HCT116 (cell line): ENCODE results near the gene SYDE1. TPM values are rescaled to one million over a fixed set of nuclear protein-coding genes. Genes with fewer than 3 reads are reported as not detected.

Experiments
- ATAC-seq: fragments of 200-7000 bp; cut with Tn5 transposase; 2 replicates; pipeline ENCODE4 v1.9.1; 2020; ENCODE audit warnings: mild to moderate bottlenecking, moderate library complexity
- BruUV-seq: library from RNA; stranded (reverse); fragments of 400-500 nt; replicated peaks from 2 replicates; lab custom pipeline; 2021; lab: Mats Ljungman, UMichigan
- CTCF ChIA-PET: fragments of 300-600 bp; sonication (Branson Sonifier 250); formaldehyde crosslinking; loops from one replicate; lab custom pipeline; 2021; ENCODE audit warnings: antibody characterized with exemption; lab: Charles Lee
- POLR2A ChIA-PET: fragments of 300-600, 350-600 bp; sonication (Branson Sonifier 250); formaldehyde crosslinking; loops from one replicate; lab custom pipeline; 2021; ENCODE audit warnings: antibody characterized with exemption; lab: Charles Lee
- RAD21 ChIA-PET, 2 experiments: fragments of 300-600 bp; sonication (Branson Sonifier 250); formaldehyde crosslinking; loops; one replicate each; lab custom pipeline; 2023; ENCODE audit warnings: low total read pairs in 2 of 2; ENCODE audit not compliant: uncharacterized antibody in 2 of 2, unreplicated experiment in 2 of 2, low non-redundant PET in 1 of 2; lab: Charles Lee
- DNase-seq: peaks from one replicate; pipeline ENCODE4 v3.0.0-alpha.2; 2010; ENCODE audit warnings: low read depth, low spot score
- H2AFZ ChIP-seq: fragments of 200-600 bp; shearing (Covaris generic), sonication (generic); 2 replicates; pipeline ENCODE4 v1.6.1; 2017; ENCODE audit warnings: low read depth, mixed run types, mixed read lengths, antibody characterized with exemption, low read length; ENCODE audit not compliant: poor library complexity, severe bottlenecking
- H3K27ac ChIP-seq: 2 replicates; pipeline ENCODE4 v1.5.1; 2012; ENCODE audit warnings: low read depth, low read length
- H3K27me3 ChIP-seq: fragments of 200-600 bp; sonication (generic); 2 replicates; pipeline ENCODE4 v1.6.1; 2016; ENCODE audit warnings: mixed run types, low read length, mixed read lengths; ENCODE audit not compliant: insufficient read depth
- H3K36me3 ChIP-seq, 2 experiments: fragments of 200-500 bp in 1 of 2; fragments of 200-600 bp in 1 of 2; sonication (Bioruptor generic) in 1 of 2; sonication (generic) in 1 of 2; 2 replicates each; pipeline versions ENCODE4 v1.5.1 to v1.6.1; 2014 to 2016; ENCODE audit warnings: low read length in 2 of 2, inconsistent platforms in 1 of 2, mixed read lengths in 1 of 2, mixed run types in 1 of 2; ENCODE audit not compliant: insufficient read depth in 2 of 2, control insufficient read depth in 1 of 2
- H3K4me1 ChIP-seq, 2 experiments: fragments of 200-600 bp in 1 of 2; sonication (generic) in 1 of 2; 2 replicates each; pipeline versions ENCODE4 v1.5.1 to v1.6.1; 2012 to 2017; ENCODE audit warnings: low read length in 2 of 2, inconsistent platforms in 1 of 2, mild to moderate bottlenecking in 1 of 2, mixed read lengths in 1 of 2, mixed run types in 1 of 2, moderate library complexity in 1 of 2; ENCODE audit not compliant: insufficient read depth in 2 of 2, control insufficient read depth in 1 of 2
- H3K4me2 ChIP-seq: fragments of 200-600 bp; sonication (generic); 2 replicates; pipeline ENCODE4 v1.6.1; 2017; ENCODE audit warnings: mixed run types, low read length, mixed read lengths
- H3K4me3 ChIP-seq, 2 experiments: fragments of 200-600 bp in 1 of 2; sonication (generic) in 1 of 2; replicated peaks in 1 of 2; 2 replicates each; pipeline ENCODE4 v1.5.1; 2011 to 2016; ENCODE audit warnings: low read length in 2 of 2, control low read depth in 1 of 2, low read depth in 1 of 2, mild to moderate bottlenecking in 1 of 2, mixed read lengths in 1 of 2, mixed run types in 1 of 2
- H3K79me2 ChIP-seq: fragments of 200-600 bp; sonication (generic); 2 replicates; pipeline ENCODE4 v1.6.1; 2017; ENCODE audit warnings: mild to moderate bottlenecking, mixed run types, low read length, moderate library complexity, mixed read lengths; ENCODE audit not compliant: insufficient read depth
- H3K9ac ChIP-seq: fragments of 200-600 bp; sonication (generic); 2 replicates; pipeline ENCODE4 v1.6.1; 2016; ENCODE audit warnings: low read length, mixed read lengths
- H3K9me2 ChIP-seq: fragments of 200-600 bp; sonication (generic), shearing (Covaris generic); 2 replicates; pipeline ENCODE4 v1.6.1; 2017; ENCODE audit warnings: mixed run types, mild to moderate bottlenecking, moderate library complexity; ENCODE audit not compliant: insufficient read depth
- H3K9me3 ChIP-seq, 2 experiments: fragments of 200-500 bp in 1 of 2; fragments of 200-600 bp in 1 of 2; sonication (Bioruptor generic) in 1 of 2; sonication (generic) in 1 of 2; 2 replicates each; pipeline ENCODE4 v1.6.1; 2014 to 2017; ENCODE audit warnings: low read length in 2 of 2, mixed read lengths in 2 of 2, inconsistent platforms in 1 of 2, low read depth in 1 of 2, mild to moderate bottlenecking in 1 of 2, mixed run types in 1 of 2, moderate library complexity in 1 of 2; ENCODE audit not compliant: control insufficient read depth in 1 of 2, insufficient read depth in 1 of 2
- H4K20me1 ChIP-seq: fragments of 200-600 bp; sonication (generic), shearing (Covaris generic); 2 replicates; pipeline ENCODE4 v1.6.1; 2017; ENCODE audit warnings: mixed run types, mild to moderate bottlenecking, moderate library complexity; ENCODE audit not compliant: insufficient read depth
- ATF3 ChIP-seq: IDR thresholded peaks from 2 replicates; pipeline ENCODE4 v1.6.1; 2012
- CBX3 ChIP-seq: IDR thresholded peaks from 2 replicates; pipeline ENCODE4 v1.6.1; 2012; ENCODE audit warnings: low read depth
- CTCF ChIP-seq, 3 experiments: fragments of 200-600 bp in 1 of 3; sonication (generic) in 1 of 3; IDR thresholded peaks in 2 of 3; conservative IDR thresholded peaks in 1 of 3; 2 replicates each; pipeline ENCODE4 v1.5.1; 2012 to 2017; ENCODE audit warnings: low read depth in 2 of 3, low read length in 2 of 3, antibody characterized with exemption in 1 of 3, borderline replicate concordance in 1 of 3, control low read depth in 1 of 3, mild to moderate bottlenecking in 1 of 3, mixed read lengths in 1 of 3, mixed run types in 1 of 3, moderate library complexity in 1 of 3; ENCODE audit not compliant: insufficient read depth in 1 of 3
- EZH2 ChIP-seq: fragments of 200-600 bp; sonication (generic); IDR thresholded peaks from 2 replicates; pipeline ENCODE4 v1.6.1; 2017; ENCODE audit warnings: antibody characterized with exemption, mixed run types
- EZH2phosphoT487 ChIP-seq: fragments of 200-600 bp; IDR thresholded peaks from 2 replicates; pipeline ENCODE4 v1.6.1; 2018; ENCODE audit warnings: antibody characterized with exemption, borderline replicate concordance
- FOSL1 ChIP-seq: IDR thresholded peaks from 2 replicates; pipeline ENCODE4 v1.6.1; 2012; ENCODE audit warnings: low read depth
- JUND ChIP-seq: IDR thresholded peaks from 2 replicates; pipeline ENCODE4 v1.6.1; 2012
- POLR2A ChIP-seq: IDR thresholded peaks from 2 replicates; pipeline ENCODE4 v1.7.0; 2011; ENCODE audit warnings: borderline replicate concordance; ENCODE audit not compliant: insufficient read depth, insufficient read length; ENCODE audit errors: extremely low read depth
- RAD21 ChIP-seq: IDR thresholded peaks from 2 replicates; pipeline ENCODE4 v1.6.1; 2012; ENCODE audit warnings: low read depth, mild to moderate bottlenecking
- SIN3A ChIP-seq: IDR thresholded peaks from 2 replicates; pipeline ENCODE4 v1.6.1; 2012; ENCODE audit warnings: low read depth
- SRF ChIP-seq: IDR thresholded peaks from 2 replicates; pipeline ENCODE4 v1.6.1; 2012; ENCODE audit warnings: low read depth
- YY1 ChIP-seq: IDR thresholded peaks from 2 replicates; pipeline ENCODE4 v1.6.1; 2011; ENCODE audit warnings: low read length, low read depth, moderate library complexity, mild to moderate bottlenecking; ENCODE audit not compliant: insufficient replicate concordance; ENCODE audit errors: extremely low read depth
- ZNF274 ChIP-seq: fragments of 200-500 bp; sonication (Bioruptor generic); IDR thresholded peaks from 2 replicates; pipeline ENCODE4 v1.6.1; 2014; ENCODE audit warnings: mild to moderate bottlenecking, low read depth, low read length, inconsistent platforms
- intact Hi-C: fragments of 100-400 bp; cut with micrococcal nuclease; formaldehyde crosslinking; loops from 2 replicates; pipeline ENCODE4 v1.10.0; 2022
- total RNA-seq: library from RNA; stranded (reverse); gene quantifications from one replicate; pipeline ENCODE4 v1.2.1, GENCODE V29; 2021; ENCODE audit not compliant: unreplicated experiment
- TF ChIP-seq, protein P1 (sequence below): IDR thresholded peaks from 2 replicates; pipeline ENCODE4 v1.6.1; 2011; ENCODE audit warnings: mild to moderate bottlenecking, low read length, moderate library complexity; ENCODE audit not compliant: insufficient replicate concordance; ENCODE audit errors: extremely low read depth

The SYDE1 gene
- total RNA-seq, 1 experiment from 2014 or later, result 4.9 TPM

DNA sequence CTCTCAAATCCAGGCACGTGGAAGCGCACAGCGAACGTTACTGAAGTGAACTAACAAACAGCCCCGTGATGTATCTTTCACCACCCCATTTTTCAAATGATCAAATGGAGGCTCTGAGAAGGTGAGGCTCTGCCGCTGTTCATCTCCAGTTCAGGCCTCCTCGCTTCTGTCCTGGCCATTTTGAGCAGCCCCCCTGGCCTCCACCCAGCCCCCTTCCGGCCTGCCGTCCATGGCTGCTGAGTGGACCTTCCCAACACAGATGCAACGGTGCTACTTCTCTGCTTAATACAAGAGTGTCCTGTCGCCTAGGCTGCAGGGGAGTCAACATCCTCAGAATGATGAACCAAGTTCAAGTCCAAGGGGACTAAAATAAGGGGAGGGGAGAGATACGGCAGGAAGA, 9.7 kb downstream of the SYDE1 start:
- no TSS peak for BruUV-seq
- CTCF ChIA-PET, result interaction anchor here (0.6 kb wide), 1 partner anchor 182 kb away, joined by 3 read pairs; no protein-coding TSS in a partner anchor
- peaks cover 3 to 6% of the 10 kb centered on the region in 2 experiments; a peak in 1 of 4 replicates for H3K9me3 ChIP-seq
- H3K4me3 ChIP-seq, result no peak overlapping the region
- H2AFZ ChIP-seq, result no peak overlapping the region
- TF ChIP-seq EZH2phosphoT487 (no peak), ZNF274 (no peak), SRF (no peak), JUND (no peak), ATF3 (no peak), CBX3 (no peak), SIN3A (no peak), FOSL1 (no peak), POLR2A (no peak), EZH2 (no peak), RAD21 (no peak), CTCF (IDR thresholded peaks at IDR 0.05 in 2 of 3, conservative IDR thresholded peaks at IDR 0.05 in 1 of 3; ENCODE audit: borderline replicate concordance in 1 of 3, insufficient read depth in 1 of 3, low read depth in 2 of 3, low read length in 2 of 3) (no peak), YY1 (no peak)
- TF ChIP-seq, protein P1, sequence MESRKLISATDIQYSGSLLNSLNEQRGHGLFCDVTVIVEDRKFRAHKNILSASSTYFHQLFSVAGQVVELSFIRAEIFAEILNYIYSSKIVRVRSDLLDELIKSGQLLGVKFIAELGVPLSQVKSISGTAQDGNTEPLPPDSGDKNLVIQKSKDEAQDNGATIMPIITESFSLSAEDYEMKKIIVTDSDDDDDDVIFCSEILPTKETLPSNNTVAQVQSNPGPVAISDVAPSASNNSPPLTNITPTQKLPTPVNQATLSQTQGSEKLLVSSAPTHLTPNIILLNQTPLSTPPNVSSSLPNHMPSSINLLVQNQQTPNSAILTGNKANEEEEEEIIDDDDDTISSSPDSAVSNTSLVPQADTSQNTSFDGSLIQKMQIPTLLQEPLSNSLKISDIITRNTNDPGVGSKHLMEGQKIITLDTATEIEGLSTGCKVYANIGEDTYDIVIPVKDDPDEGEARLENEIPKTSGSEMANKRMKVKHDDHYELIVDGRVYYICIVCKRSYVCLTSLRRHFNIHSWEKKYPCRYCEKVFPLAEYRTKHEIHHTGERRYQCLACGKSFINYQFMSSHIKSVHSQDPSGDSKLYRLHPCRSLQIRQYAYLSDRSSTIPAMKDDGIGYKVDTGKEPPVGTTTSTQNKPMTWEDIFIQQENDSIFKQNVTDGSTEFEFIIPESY, result no peak
- TF ChIP-seq, all 23 proteins: peak for 0
- Histone ChIP-seq H3K27me3 (no peaks in the 10 kb centered on the region), H3K9ac (no peak overlapping the region), H3K27ac (no peak overlapping the region), H3K9me2 (no peaks in the 10 kb centered on the region), H3K36me3 (peaks cover 36 to 40% of the 10 kb centered on the region in 2 experiments), H3K79me2 (no peaks in the 10 kb centered on the region), H3K4me1 (no peaks in the 10 kb centered on the region; a peak in 1 of 4 replicates), H3K4me2 (no peak overlapping the region), H4K20me1 (no peaks in the 10 kb centered on the region)
- RAD21 ChIA-PET, result no interaction called here
- POLR2A ChIA-PET, result no interaction called here
- intact Hi-C loops, result no loop called here
- no peak for ATAC-seq
- no peak for DNase-seq
